ENCODE results near the gene PLEKHA3.
"Not testable (repeated sequence)": the region's sequence is repeated elsewhere in the genome, so short reads cannot be mapped to it uniquely, and the experiment has no call there.

The PLEKHA3 gene

GRCh38 chr2:178479275-178479616 is 1.0 kb upstream of the PLEKHA3 start:
- DNase-seq: peak; percentile 25

GRCh38 chr2:178479758-178480226 is 465 bp upstream of the PLEKHA3 start:
- no peak for DNase-seq

GRCh38 chr2:178482437-178482836 is 2.2 kb downstream of the PLEKHA3 start:
- DNase-seq: peak; percentile 17

GRCh38 chr2:178484245-178485041 is 4.2 kb downstream of the PLEKHA3 start:
- peak; percentile 66 for DNase-seq

- DNase-seq: no peak
These were observed 5.1 kb downstream of the PLEKHA3 start for GRCh38 chr2:178485356-178485755.

GRCh38 chr2:178491612-178492011 is 11.4 kb downstream of the PLEKHA3 start:
- no peak for DNase-seq

- DNase-seq: no peak
These were observed 15.8 kb downstream of the PLEKHA3 start for GRCh38 chr2:178496049-178496448.

- no peak for DNase-seq
These were observed 17.9 kb downstream of the PLEKHA3 start for GRCh38 chr2:178498137-178498536.

GRCh38 chr2:178499640-178500039 is 19.4 kb downstream of the PLEKHA3 start:
- no peak for DNase-seq

GRCh38 chr2:178502751-178503150 is 22.5 kb downstream of the PLEKHA3 start:
- no peak for DNase-seq

GRCh38 chr2:178506101-178506500 is 25.8 kb downstream of the PLEKHA3 start:
- no peak for DNase-seq

GRCh38 chr2:178506524-178506923 is 26.3 kb downstream of the PLEKHA3 start:
- DNase-seq: no peak

- no peak for DNase-seq
These were observed 26.7 kb downstream of the PLEKHA3 start for GRCh38 chr2:178506949-178507348.

- no peak for DNase-seq
These were observed 28.4 kb downstream of the PLEKHA3 start for GRCh38 chr2:178508646-178509045.

- DNase-seq: no peak
These were observed 30.1 kb downstream of the PLEKHA3 start for GRCh38 chr2:178510384-178510783.

- no peak for DNase-seq
These were observed 32.2 kb downstream of the PLEKHA3 start for GRCh38 chr2:178512484-178512883.

GRCh38 chr2:178513876-178514275 is 33.6 kb downstream of the PLEKHA3 start:
- DNase-seq: no peak

GRCh38 chr2:178514664-178515063 is 34.4 kb downstream of the PLEKHA3 start:
- DNase-seq: no peak

- no peak for DNase-seq
These were observed 37.2 kb downstream of the PLEKHA3 start for GRCh38 chr2:178517496-178517895.

- no peak for DNase-seq
These were observed 41.3 kb downstream of the PLEKHA3 start for GRCh38 chr2:178521304-178522150.

GRCh38 chr2:178522950-178523595 is 42.8 kb downstream of the PLEKHA3 start:
- peak; percentile 16 for DNase-seq

GRCh38 chr2:178523596-178524134 is 43.4 kb downstream of the PLEKHA3 start:
- DNase-seq: no peak

- DNase-seq: not testable (repeated sequence)
These were observed 44.8 kb downstream of the PLEKHA3 start for GRCh38 chr2:178525010-178525409.

Measured in NCI-H82 (cell line).